ENCODE results near the gene CDYL2. TPM values are rescaled to one million over a fixed set of nuclear protein-coding genes. Genes with fewer than 3 reads are reported as not detected.

The CDYL2 gene
- total RNA-seq, 1 donor from 2014 or later = 4.9 TPM

- Histone ChIP-seq H4K20me1 (ENCODE audit: low read depth) (no peaks in the 10 kb centered on the region), H3K4me1 (no peaks in the 10 kb centered on the region), H3F3A (ENCODE audit: low read depth) (no peaks in the 10 kb centered on the region), H3K36me3 (no peaks in the 10 kb centered on the region), H3K79me2 (ENCODE audit: low read depth) (no peaks in the 10 kb centered on the region), H2AFZ (replicated peaks) (no peak overlapping the region), H3K4me2 (no peak overlapping the region), H3K27ac (no peak overlapping the region), H3K27me3 (no peaks in the 10 kb centered on the region), H3K4me3 (no peak overlapping the region), H3K9me3 (ENCODE audit: low read depth) (no peaks in the 10 kb centered on the region), H3K9ac (no peak overlapping the region)
- H3K36me3 Mint-ChIP-seq = peaks cover 13% of the 10 kb centered on the region
- peaks cover 4% of the 10 kb centered on the region for H3K9me3 Mint-ChIP-seq
- DNase-seq (ENCODE audit: low spot score) = no peak
- H3K4me3 Mint-ChIP-seq = no peak overlapping the region
- H3K4me1 Mint-ChIP-seq = no peaks in the 10 kb centered on the region
- H3K27me3 Mint-ChIP-seq (ENCODE audit: insufficient read depth, low read depth) = peaks cover 4% of the 10 kb centered on the region
- no peak overlapping the region for H3K27ac Mint-ChIP-seq
- TF ChIP-seq EZH2 (IDR thresholded peaks at IDR 0.05) (no peak), EZH2phosphoT487 (IDR thresholded peaks at IDR 0.05) (no peak), CTCF (IDR thresholded peaks at IDR 0.05) (no peak)
Observed at GRCh38 chr16:80602894-80603293, 201.5 kb downstream of the CDYL2 start.

- no peak overlapping the region for H3K27ac Mint-ChIP-seq
- peaks cover under 1% of the 10 kb centered on the region for H3K9me3 Mint-ChIP-seq
- H4K20me1 ChIP-seq (ENCODE audit: low read depth) = no peaks in the 10 kb centered on the region
- no peaks in the 10 kb centered on the region for H3K27me3 ChIP-seq
- no peak overlapping the region for H3K4me2 ChIP-seq
- peaks cover 5% of the 10 kb centered on the region for H3K36me3 Mint-ChIP-seq
- no peaks in the 10 kb centered on the region for H3K27me3 Mint-ChIP-seq (ENCODE audit: insufficient read depth, low read depth)
- H3K79me2 ChIP-seq (ENCODE audit: low read depth) = no peaks in the 10 kb centered on the region
- no peaks in the 10 kb centered on the region for H3F3A ChIP-seq (ENCODE audit: low read depth)
- H3K4me1 ChIP-seq = no peaks in the 10 kb centered on the region
- TF ChIP-seq CTCF (IDR thresholded peaks at IDR 0.05) = no peak
- TF ChIP-seq EZH2 (IDR thresholded peaks at IDR 0.05) = no peak
- no peak for TF ChIP-seq EZH2phosphoT487 (IDR thresholded peaks at IDR 0.05)
- H3K9ac ChIP-seq = no peak overlapping the region
- H3K4me3 ChIP-seq = no peak overlapping the region
- no peak overlapping the region for H3K4me3 Mint-ChIP-seq
- H3K27ac ChIP-seq = no peak overlapping the region
- DNase-seq (ENCODE audit: low spot score) = no peak
- H3K4me1 Mint-ChIP-seq = no peaks in the 10 kb centered on the region
- no peaks in the 10 kb centered on the region for H3K9me3 ChIP-seq (ENCODE audit: low read depth)
- no peaks in the 10 kb centered on the region for H3K36me3 ChIP-seq
- no peak overlapping the region for H2AFZ ChIP-seq (replicated peaks)
Observed at GRCh38 chr16:80601182-80601581, 203.2 kb downstream of the CDYL2 start.

- Histone ChIP-seq H4K20me1 (ENCODE audit: low read depth) (no peaks in the 10 kb centered on the region), H3K36me3 (no peaks in the 10 kb centered on the region), H3K4me2 (no peak overlapping the region), H3K4me1 (no peaks in the 10 kb centered on the region), H3K79me2 (ENCODE audit: low read depth) (no peaks in the 10 kb centered on the region), H3K4me3 (no peak overlapping the region), H2AFZ (replicated peaks) (no peak overlapping the region), H3F3A (ENCODE audit: low read depth) (no peaks in the 10 kb centered on the region), H3K9ac (no peak overlapping the region), H3K9me3 (ENCODE audit: low read depth) (no peaks in the 10 kb centered on the region), H3K27me3 (no peaks in the 10 kb centered on the region), H3K27ac (no peak overlapping the region)
- no peaks in the 10 kb centered on the region for H3K9me3 Mint-ChIP-seq
- H3K4me1 Mint-ChIP-seq = no peaks in the 10 kb centered on the region
- H3K27ac Mint-ChIP-seq = no peak overlapping the region
- TF ChIP-seq CTCF (IDR thresholded peaks at IDR 0.05) (no peak), EZH2phosphoT487 (IDR thresholded peaks at IDR 0.05) (no peak), EZH2 (IDR thresholded peaks at IDR 0.05) (no peak)
- DNase-seq (ENCODE audit: low spot score) = no peak
- H3K27me3 Mint-ChIP-seq (ENCODE audit: insufficient read depth, low read depth) = no peaks in the 10 kb centered on the region
- H3K36me3 Mint-ChIP-seq = peaks cover 5% of the 10 kb centered on the region
- H3K4me3 Mint-ChIP-seq = no peak overlapping the region
Observed at GRCh38 chr16:80599466-80599865, 204.9 kb downstream of the CDYL2 start.
